Activated naive CD8-positive, alpha-beta T cell (primary cell): Measurements from ENCODE around the gene PAM.

ENCODE experiments used
- H3K27ac Mint-ChIP-seq: one replicate; pipeline ENCODE4 v1.8.0; 2021; ENCODE audit warnings: mixed read lengths
- H3K27me3 Mint-ChIP-seq: one replicate; pipeline ENCODE4 v1.8.0; 2021; ENCODE audit warnings: mixed read lengths
- H3K36me3 Mint-ChIP-seq: one replicate; pipeline ENCODE4 v1.8.0; 2021; ENCODE audit warnings: mixed read lengths
- H3K4me1 Mint-ChIP-seq: one replicate; pipeline ENCODE4 v1.8.0; 2021; ENCODE audit warnings: low read depth, mixed read lengths
- H3K4me3 Mint-ChIP-seq: one replicate; pipeline ENCODE4 v1.8.0; 2021; ENCODE audit warnings: mild to moderate bottlenecking, mixed read lengths
- H3K9me3 Mint-ChIP-seq: one replicate; pipeline ENCODE4 v1.8.0; 2021; ENCODE audit warnings: low read depth, mixed read lengths

PAM gene

GRCh38 chr5:102921341-102922044, 166.4 kb downstream of the PAM start:
- H3K4me3 Mint-ChIP-seq, result no peak overlapping the region
- no peaks in the 10 kb centered on the region for H3K4me1 Mint-ChIP-seq
- H3K9me3 Mint-ChIP-seq, result no peaks in the 10 kb centered on the region
- H3K27ac Mint-ChIP-seq, result no peak overlapping the region
- H3K27me3 Mint-ChIP-seq, result no peaks in the 10 kb centered on the region
- no peaks in the 10 kb centered on the region for H3K36me3 Mint-ChIP-seq

- no peaks in the 10 kb centered on the region for H3K9me3 Mint-ChIP-seq
- H3K4me1 Mint-ChIP-seq, result no peaks in the 10 kb centered on the region
- H3K4me3 Mint-ChIP-seq, result no peak overlapping the region
- H3K36me3 Mint-ChIP-seq, result no peaks in the 10 kb centered on the region
- H3K27me3 Mint-ChIP-seq, result no peaks in the 10 kb centered on the region
- H3K27ac Mint-ChIP-seq, result no peak overlapping the region
Observed at GRCh38 chr5:102922111-102922720, 167.1 kb downstream of the PAM start.

GRCh38 chr5:102922799-102923477, 167.8 kb downstream of the PAM start:
- Mint-ChIP-seq H3K9me3 (no peaks in the 10 kb centered on the region), H3K36me3 (peaks cover under 1% of the 10 kb centered on the region), H3K4me1 (no peaks in the 10 kb centered on the region), H3K27ac (no peak overlapping the region), H3K4me3 (no peak overlapping the region), H3K27me3 (no peaks in the 10 kb centered on the region)

- no peak overlapping the region for H3K4me3 Mint-ChIP-seq
- no peaks in the 10 kb centered on the region for H3K9me3 Mint-ChIP-seq
- H3K4me1 Mint-ChIP-seq, result no peaks in the 10 kb centered on the region
- H3K36me3 Mint-ChIP-seq, result peaks cover 2% of the 10 kb centered on the region
- no peaks in the 10 kb centered on the region for H3K27me3 Mint-ChIP-seq
- H3K27ac Mint-ChIP-seq, result no peak overlapping the region
Observed at GRCh38 chr5:102924963-102925362, 169.9 kb downstream of the PAM start.

GRCh38 chr5:102927007-102927406, 171.9 kb downstream of the PAM start:
- peaks cover 2% of the 10 kb centered on the region for H3K36me3 Mint-ChIP-seq
- no peaks in the 10 kb centered on the region for H3K4me1 Mint-ChIP-seq
- no peaks in the 10 kb centered on the region for H3K27me3 Mint-ChIP-seq
- H3K27ac Mint-ChIP-seq, result no peak overlapping the region
- H3K9me3 Mint-ChIP-seq, result no peaks in the 10 kb centered on the region
- H3K4me3 Mint-ChIP-seq, result no peak overlapping the region

GRCh38 chr5:102930244-102930643, 175.1 kb downstream of the PAM start:
- H3K4me1 Mint-ChIP-seq, result no peaks in the 10 kb centered on the region
- no peak overlapping the region for H3K27ac Mint-ChIP-seq
- H3K27me3 Mint-ChIP-seq, result no peaks in the 10 kb centered on the region
- no peak overlapping the region for H3K4me3 Mint-ChIP-seq
- peaks cover 8% of the 10 kb centered on the region for H3K36me3 Mint-ChIP-seq
- no peaks in the 10 kb centered on the region for H3K9me3 Mint-ChIP-seq

GRCh38 chr5:102931085-102931725, 176.1 kb downstream of the PAM start:
- no peak overlapping the region for H3K27ac Mint-ChIP-seq
- H3K27me3 Mint-ChIP-seq, result no peaks in the 10 kb centered on the region
- no peaks in the 10 kb centered on the region for H3K9me3 Mint-ChIP-seq
- H3K4me1 Mint-ChIP-seq, result no peaks in the 10 kb centered on the region
- H3K36me3 Mint-ChIP-seq, result peaks cover 8% of the 10 kb centered on the region
- no peak overlapping the region for H3K4me3 Mint-ChIP-seq

- Mint-ChIP-seq H3K9me3 (no peaks in the 10 kb centered on the region), H3K27ac (no peak overlapping the region), H3K27me3 (no peaks in the 10 kb centered on the region), H3K36me3 (peaks cover 8% of the 10 kb centered on the region), H3K4me1 (no peaks in the 10 kb centered on the region), H3K4me3 (no peak overlapping the region)
Observed at GRCh38 chr5:102932781-102933180, 177.7 kb downstream of the PAM start.

GRCh38 chr5:102933316-102933715, 178.2 kb downstream of the PAM start:
- Mint-ChIP-seq H3K4me1 (no peaks in the 10 kb centered on the region), H3K4me3 (no peak overlapping the region), H3K9me3 (no peaks in the 10 kb centered on the region), H3K36me3 (peaks cover 6% of the 10 kb centered on the region), H3K27me3 (no peaks in the 10 kb centered on the region), H3K27ac (no peak overlapping the region)

- Mint-ChIP-seq H3K27me3 (no peaks in the 10 kb centered on the region), H3K4me1 (no peaks in the 10 kb centered on the region), H3K36me3 (peaks cover 6% of the 10 kb centered on the region), H3K9me3 (no peaks in the 10 kb centered on the region), H3K27ac (no peak overlapping the region), H3K4me3 (no peak overlapping the region)
Observed at GRCh38 chr5:102933721-102934459, 178.8 kb downstream of the PAM start.

- Mint-ChIP-seq H3K4me1 (no peaks in the 10 kb centered on the region), H3K27me3 (no peaks in the 10 kb centered on the region), H3K4me3 (no peak overlapping the region), H3K9me3 (no peaks in the 10 kb centered on the region), H3K27ac (no peak overlapping the region), H3K36me3 (peaks cover 8% of the 10 kb centered on the region)
Observed at GRCh38 chr5:102937894-102938293, 182.8 kb downstream of the PAM start.

- no peak overlapping the region for H3K4me3 Mint-ChIP-seq
- H3K4me1 Mint-ChIP-seq, result no peaks in the 10 kb centered on the region
- H3K9me3 Mint-ChIP-seq, result no peaks in the 10 kb centered on the region
- H3K27me3 Mint-ChIP-seq, result no peaks in the 10 kb centered on the region
- H3K36me3 Mint-ChIP-seq, result peaks cover 7% of the 10 kb centered on the region
- H3K27ac Mint-ChIP-seq, result no peak overlapping the region
Observed at GRCh38 chr5:102941111-102941510, 186.0 kb downstream of the PAM start.

- Mint-ChIP-seq H3K27me3 (no peaks in the 10 kb centered on the region), H3K4me1 (no peaks in the 10 kb centered on the region), H3K36me3 (peaks cover 15% of the 10 kb centered on the region), H3K27ac (no peak overlapping the region), H3K4me3 (no peak overlapping the region), H3K9me3 (no peaks in the 10 kb centered on the region)
Observed at GRCh38 chr5:102946414-102946813, 191.3 kb downstream of the PAM start.

- Mint-ChIP-seq H3K9me3 (no peaks in the 10 kb centered on the region), H3K4me1 (no peaks in the 10 kb centered on the region), H3K4me3 (no peak overlapping the region), H3K27me3 (no peaks in the 10 kb centered on the region), H3K27ac (no peak overlapping the region), H3K36me3 (peaks cover 21% of the 10 kb centered on the region)
Observed at GRCh38 chr5:102946971-102947370, 191.9 kb downstream of the PAM start.

- Mint-ChIP-seq H3K27ac (no peak overlapping the region), H3K4me3 (no peak overlapping the region), H3K36me3 (peaks cover 25% of the 10 kb centered on the region), H3K27me3 (no peaks in the 10 kb centered on the region), H3K4me1 (no peaks in the 10 kb centered on the region), H3K9me3 (no peaks in the 10 kb centered on the region)
Observed at GRCh38 chr5:102955488-102955887, 200.4 kb downstream of the PAM start.
